ENCODE measurements around the gene MTFMT.

GRCh38 chr15:64981812-64982431 is 47.5 kb downstream of the MTFMT start:
- TF ChIP-seq CTCF (conservative IDR thresholded peaks at IDR 0.05; ENCODE audit: low read depth in 2 of 2) (no peak), JUNB (IDR thresholded peaks at IDR 0.05; ENCODE audit: unreplicated experiment) (no peak), CREB1 (CRISPR knock-in tag; IDR thresholded peaks at IDR 0.05; ENCODE audit: low read depth) (no peak), POLR2AphosphoS5 (IDR thresholded peaks at IDR 0.05; ENCODE audit: low read depth) (no peak), EZH2 (IDR thresholded peaks at IDR 0.05; ENCODE audit: low read depth, unreplicated experiment) (no peak), ETS1 (IDR thresholded peaks at IDR 0.05) (no peak), ZNF114 (CRISPR knock-in tag; IDR thresholded peaks at IDR 0.05) (no peak), ZNF462 (CRISPR knock-in tag; IDR thresholded peaks at IDR 0.05) (no peak), REST (IDR thresholded peaks at IDR 0.05; ENCODE audit: unreplicated experiment) (no peak)
